22Rv1 (cell line): ENCODE results near the gene MORC3.

Source experiments
- CTCF ChIP-seq: fragments of 450-650 bp; IDR thresholded peaks from 2 replicates; pipeline ENCODE4 v1.5.1; 2017; ENCODE audit warnings: mild to moderate bottlenecking
- ZFX ChIP-seq: fragments of 450-650 bp; IDR thresholded peaks from 2 replicates; pipeline ENCODE4 v1.6.1; 2017; ENCODE audit warnings: antibody characterized with exemption, borderline replicate concordance

- TF ChIP-seq CTCF (no peak), ZFX (no peak)
Observed at GRCh38 chr21:36349315-36349714, 29.3 kb downstream of the MORC3 start.
